GM18951 (cell line): ENCODE measurements around the gene USP49.
"Not testable (repeated sequence)": the region's sequence is repeated elsewhere in the genome, so short reads cannot be mapped to it uniquely, and the experiment has no call there.

Experiments
- POLR2A ChIP-seq: IDR thresholded peaks from 4 replicates; pipeline ENCODE4 v1.6.1; 2011; ENCODE audit warnings: mild to moderate bottlenecking; ENCODE audit not compliant: insufficient read length, insufficient read depth; ENCODE audit errors: extremely low read depth
- in situ Hi-C: fragments of 300-500 bp; cut with MboI; formaldehyde crosslinking; loops from one replicate; pipeline ENCODE4 v1.12.0; 2022; ENCODE audit warnings: low sequenced_read_pairs, mixed read lengths, inconsistent platforms; ENCODE audit not compliant: unreplicated experiment

USP49 gene

GRCh38 chr6:41832263-41832662, 62.9 kb downstream of the USP49 start:
- no peak for TF ChIP-seq POLR2A
- in situ Hi-C loops, result no loop called here

- no peak for TF ChIP-seq POLR2A
- in situ Hi-C loops, result no loop called here
These were observed 68.7 kb downstream of the USP49 start for GRCh38 chr6:41826343-41827022.

GRCh38 chr6:41824571-41825569, 70.3 kb downstream of the USP49 start:
- in situ Hi-C loops, result no loop called here
- no peak for TF ChIP-seq POLR2A

- TF ChIP-seq POLR2A, result no peak
- in situ Hi-C loops, result no loop called here
These were observed 72.0 kb downstream of the USP49 start for GRCh38 chr6:41823178-41823577.

- in situ Hi-C loops, result no loop called here
- no peak for TF ChIP-seq POLR2A
These were observed 73.2 kb downstream of the USP49 start for GRCh38 chr6:41822021-41822420.

- no peak for TF ChIP-seq POLR2A
- in situ Hi-C loops, result no loop called here
These were observed 73.9 kb downstream of the USP49 start for GRCh38 chr6:41821266-41821665.

GRCh38 chr6:41818271-41819054, 76.7 kb downstream of the USP49 start:
- in situ Hi-C loops, result no loop called here
- TF ChIP-seq POLR2A, result no peak

- in situ Hi-C loops, result no loop called here
- no peak for TF ChIP-seq POLR2A
These were observed 79.6 kb downstream of the USP49 start for GRCh38 chr6:41815587-41815986.

GRCh38 chr6:41814629-41815028, 80.5 kb downstream of the USP49 start:
- in situ Hi-C loops, result no loop called here

GRCh38 chr6:41813956-41814355, 81.2 kb downstream of the USP49 start:
- in situ Hi-C loops, result no loop called here
- no peak for TF ChIP-seq POLR2A

More at GRCh38 chr6:41814629-41815028, 80.5 kb downstream of the USP49 start:
- TF ChIP-seq POLR2A, result no peak

GRCh38 chr6:41813469-41813868, 81.7 kb downstream of the USP49 start:
- no peak for TF ChIP-seq POLR2A
- in situ Hi-C loops, result no loop called here

- in situ Hi-C loops, result not testable (repeated sequence)
These were observed 83.2 kb downstream of the USP49 start for GRCh38 chr6:41811946-41812345.

GRCh38 chr6:41811095-41811494, 84.1 kb downstream of the USP49 start:
- in situ Hi-C loops, result no loop called here
- no peak for TF ChIP-seq POLR2A
